Stimulated activated CD4-positive, alpha-beta T cell treated with anti-CD3 and anti-CD28 coated beads, Interleukin-12 subunit alpha, Interleukin-12 subunit beta, amount 100 ng/mL, for 48 hours (primary cell): ENCODE results near the gene NRF1.
A peak's percentile ranks its signal among the peaks of the same experiment; 100 is the strongest.
"Not testable (repeated sequence)": the region's sequence is repeated elsewhere in the genome, so short reads cannot be mapped to it uniquely, and the experiment has no call there.

Source experiments
- DNase-seq, 3 donors: peaks; one replicate each; pipeline ENCODE4 v3.0.0-alpha.2; 2020; ENCODE audit warnings: low read depth in 2 of 3, low spot score in 1 of 3

NRF1 gene

DNA sequence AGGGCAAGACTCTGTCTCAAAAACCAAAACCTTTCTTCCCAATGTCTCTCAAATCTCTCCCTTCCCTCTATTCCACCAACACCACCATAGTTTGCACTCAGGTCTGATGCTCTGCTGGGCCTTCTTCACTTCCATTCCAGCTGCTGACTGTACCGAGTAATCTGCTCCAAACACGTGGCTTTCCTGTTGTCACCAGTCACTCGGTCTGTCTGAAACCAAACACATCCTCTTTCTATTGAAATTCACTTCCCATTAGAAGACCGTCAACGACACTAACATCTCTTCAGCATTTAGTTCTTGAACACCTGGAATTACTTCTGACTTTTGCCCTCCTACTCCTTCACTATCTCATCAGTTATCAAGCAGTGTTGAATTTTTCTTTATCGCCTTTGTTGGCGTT lies 4.7 kb upstream of the NRF1 start:
- DNase-seq: no peak

DNA sequence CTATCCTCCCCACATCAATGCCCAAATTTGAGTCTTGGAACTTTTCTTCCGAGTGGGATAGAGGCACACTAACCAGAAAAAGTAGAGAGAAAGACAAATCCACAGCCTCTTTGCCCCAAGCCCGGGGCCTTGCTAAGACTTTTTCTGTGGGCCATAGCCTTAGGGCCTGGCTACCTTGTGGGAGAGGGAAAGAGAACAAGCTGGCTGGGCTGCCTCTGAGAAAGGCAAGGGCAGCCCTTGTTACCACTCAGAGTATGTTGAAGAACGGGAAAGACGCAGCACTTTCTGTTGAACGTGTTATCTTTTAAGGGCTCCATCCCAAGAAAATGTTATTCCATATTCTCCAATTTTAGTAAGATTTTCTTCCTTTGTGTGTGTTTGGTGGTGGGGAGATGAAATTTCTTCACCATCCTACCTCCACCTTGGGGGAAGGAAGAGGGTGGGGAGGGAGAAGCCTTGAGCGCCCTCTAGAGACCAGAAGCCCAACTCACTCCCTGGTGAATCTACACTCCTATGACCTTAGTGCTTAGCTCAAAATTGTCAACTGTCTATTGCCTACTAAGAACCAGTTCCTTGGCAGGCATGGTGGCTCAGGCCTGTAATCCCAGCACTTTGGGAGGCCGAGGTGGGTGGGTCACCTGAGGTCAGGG lies 3.9 kb upstream of the NRF1 start:
- DNase-seq: peak in 1 of 3 donors; percentile 44

DNA sequence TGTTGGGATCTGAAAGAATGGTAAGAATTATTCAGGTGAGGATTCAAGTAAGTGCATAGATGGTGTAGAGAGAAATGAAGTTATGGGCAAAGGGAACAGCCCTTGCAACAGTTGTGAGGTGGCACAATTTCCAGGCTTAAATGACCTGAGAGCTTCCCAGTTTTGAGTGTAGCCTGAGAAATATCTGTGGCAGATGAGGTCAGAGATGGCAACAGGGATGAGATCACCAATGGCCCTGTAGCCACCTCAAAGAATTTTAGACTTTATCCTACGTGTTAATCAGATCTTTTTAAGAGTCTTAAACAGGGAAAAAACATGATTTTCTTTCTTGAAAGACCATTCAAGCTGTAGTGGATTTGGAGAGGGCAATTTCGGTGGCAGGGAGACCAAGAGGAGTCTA lies 1.9 kb upstream of the NRF1 start:
- DNase-seq: no peak

DNA sequence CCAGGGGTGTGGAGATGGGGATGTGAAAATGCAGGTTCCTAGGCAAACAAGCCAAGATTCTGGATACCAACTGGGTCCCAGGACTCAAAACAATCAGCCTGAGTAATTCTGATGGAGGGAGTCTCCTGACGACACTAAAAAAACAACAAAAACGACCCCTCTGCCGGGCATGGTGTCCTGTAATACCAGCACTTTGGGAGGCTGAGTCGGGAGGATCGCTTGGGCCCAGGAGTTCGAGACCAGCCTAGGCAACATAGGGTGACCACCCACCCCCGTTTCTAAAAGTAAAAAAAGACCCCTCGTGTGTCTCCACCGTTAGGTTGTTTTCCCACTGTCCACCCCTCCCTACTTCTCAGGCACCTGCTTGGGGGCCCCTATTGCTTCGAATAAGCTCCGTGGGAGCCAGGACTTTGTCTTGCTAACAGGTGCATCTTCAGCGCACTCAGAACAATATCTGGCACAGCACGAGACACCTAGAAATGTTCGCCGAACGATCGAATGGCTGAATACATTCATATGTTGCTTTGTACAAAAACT lies 743 bp upstream of the NRF1 start:
- no peak for DNase-seq

DNA sequence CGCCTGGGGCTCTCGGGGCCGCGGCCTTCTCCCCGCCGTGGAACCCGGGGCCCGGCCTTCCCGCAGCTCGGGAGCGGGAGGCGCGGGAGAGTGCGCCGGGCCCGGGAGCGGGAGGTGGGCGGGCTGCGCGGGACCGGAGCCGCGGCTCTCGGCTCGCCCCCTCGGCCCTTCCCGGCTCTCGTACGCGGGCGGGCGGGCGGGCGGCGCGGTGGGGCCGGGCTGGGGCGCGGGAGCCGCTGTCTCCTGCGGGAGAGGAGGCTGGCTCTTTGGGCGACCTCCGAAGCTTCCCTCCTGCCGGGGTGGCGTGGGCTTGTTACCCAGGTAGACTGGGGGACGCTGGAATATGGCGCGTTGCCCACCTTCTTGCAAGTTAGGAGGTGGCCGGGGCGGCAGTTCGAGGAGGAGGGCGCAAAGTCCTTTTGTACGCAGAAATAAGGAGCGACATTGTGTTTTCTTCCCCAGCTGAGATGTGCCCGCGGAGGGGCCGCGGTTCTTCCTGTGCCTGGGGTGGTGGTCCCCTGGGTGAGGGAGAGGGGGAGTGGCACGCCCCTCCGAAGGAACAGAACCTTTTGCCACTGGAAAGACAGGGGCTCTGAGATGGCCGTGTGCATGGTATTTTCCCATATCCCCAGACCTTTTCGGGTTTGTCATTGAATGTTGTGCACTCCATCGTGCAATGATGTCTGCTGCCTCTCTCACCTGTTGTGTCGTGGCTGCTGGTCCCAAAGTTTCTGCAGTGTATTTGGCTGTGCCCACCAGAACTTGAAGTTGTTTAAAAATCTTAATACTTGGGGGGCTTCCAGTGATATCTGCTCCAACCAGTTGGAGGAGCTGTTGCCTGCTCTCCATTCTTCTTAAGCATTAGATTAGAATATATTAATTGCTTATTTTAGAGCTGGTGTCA lies 844 bp downstream of the NRF1 start:
- no peak for DNase-seq

DNA sequence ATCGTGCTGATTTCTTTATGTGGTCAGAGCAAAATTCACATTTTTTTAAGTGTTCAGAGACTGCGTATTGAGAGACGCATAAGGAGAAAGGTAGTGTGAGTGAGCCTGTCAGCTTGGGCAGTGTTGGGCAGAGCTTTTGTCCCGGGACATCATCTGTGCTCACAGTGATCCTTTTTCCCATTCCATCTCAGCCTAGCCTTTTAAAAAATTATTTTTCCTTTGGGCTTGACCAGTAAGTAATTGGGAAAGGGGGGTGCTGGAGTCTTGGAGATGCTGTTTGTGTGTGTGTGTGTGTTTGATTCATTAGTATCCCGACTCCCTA lies 1.5 kb downstream of the NRF1 start:
- DNase-seq: no peak

DNA sequence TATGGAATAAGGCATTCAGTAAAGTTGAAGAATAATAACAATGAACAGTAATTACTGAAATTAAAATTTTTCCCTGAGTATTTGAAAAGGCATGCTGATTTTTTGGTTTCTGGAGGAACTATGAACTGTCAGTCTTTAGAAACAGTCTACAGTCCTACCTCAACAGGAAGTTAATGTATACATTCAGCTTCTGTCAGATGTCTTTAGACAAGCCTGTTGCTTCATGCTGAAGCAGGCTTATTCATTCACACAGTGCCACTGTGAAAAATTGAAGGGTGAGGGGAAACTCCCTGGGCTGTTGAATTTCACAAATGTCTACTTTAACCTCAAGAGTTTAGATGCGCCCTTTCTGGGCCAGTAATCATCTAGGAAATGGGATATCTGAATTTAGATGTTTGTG lies 3.5 kb downstream of the NRF1 start:
- DNase-seq: peak in 1 of 3 donors; percentile 41

DNA sequence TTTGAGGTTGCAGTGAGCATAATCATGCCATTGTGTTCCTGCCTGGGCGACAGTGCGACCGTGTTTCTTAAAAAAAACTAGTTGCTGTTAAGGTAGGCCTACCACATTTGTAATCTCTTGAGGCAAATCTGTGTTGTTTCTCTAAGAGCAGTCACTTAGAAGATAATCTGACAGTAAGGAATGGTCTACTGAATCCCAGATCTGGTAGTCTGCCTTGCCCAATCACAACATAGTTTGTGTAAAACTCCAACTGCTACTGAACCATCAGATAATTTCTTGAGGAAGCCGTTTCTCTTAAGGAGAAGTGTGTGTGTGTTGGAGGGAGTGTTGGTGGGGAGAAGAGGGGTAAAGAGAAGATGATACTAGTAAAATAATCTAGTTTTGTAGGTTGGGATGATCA lies 5.0 kb downstream of the NRF1 start:
- no peak for DNase-seq

DNA sequence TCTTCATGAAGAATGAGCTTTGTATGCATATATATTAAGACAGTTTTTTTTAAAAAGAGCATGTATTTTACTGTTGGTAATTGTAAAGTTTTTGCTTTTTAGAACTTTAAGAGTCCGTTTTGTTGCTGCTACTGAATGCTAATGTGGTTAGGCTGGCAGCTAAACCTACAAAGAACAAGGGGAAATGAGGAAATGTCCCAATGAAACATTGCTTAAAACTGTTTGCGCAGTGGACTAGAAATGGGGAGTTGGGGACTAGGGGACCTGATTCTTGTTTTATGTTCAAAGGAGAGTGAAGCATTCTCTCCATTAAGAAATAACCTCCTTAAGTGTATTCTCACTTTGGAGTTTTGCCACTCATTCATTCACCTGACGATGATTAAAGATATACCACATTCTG lies 5.7 kb downstream of the NRF1 start:
- DNase-seq: no peak

DNA sequence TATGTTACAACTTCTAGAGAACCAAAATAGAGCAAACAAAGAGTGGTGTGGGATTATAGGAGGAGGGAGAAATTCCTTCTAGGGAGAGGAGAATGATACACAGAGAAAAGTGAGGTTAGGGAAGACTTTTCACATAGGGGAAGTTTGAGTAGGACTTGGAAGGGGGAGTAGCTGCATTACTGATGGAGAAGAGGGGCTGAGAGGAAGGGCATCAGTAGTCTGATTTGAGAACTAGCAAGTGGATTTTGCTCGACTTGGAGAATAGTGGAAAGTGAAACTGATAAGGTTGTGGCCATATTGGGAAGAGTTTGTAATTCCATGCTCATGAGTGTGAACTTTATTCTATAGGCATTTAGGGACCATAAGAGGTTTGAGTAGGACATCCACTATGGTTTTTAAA lies 6.1 kb downstream of the NRF1 start:
- no peak for DNase-seq

DNA sequence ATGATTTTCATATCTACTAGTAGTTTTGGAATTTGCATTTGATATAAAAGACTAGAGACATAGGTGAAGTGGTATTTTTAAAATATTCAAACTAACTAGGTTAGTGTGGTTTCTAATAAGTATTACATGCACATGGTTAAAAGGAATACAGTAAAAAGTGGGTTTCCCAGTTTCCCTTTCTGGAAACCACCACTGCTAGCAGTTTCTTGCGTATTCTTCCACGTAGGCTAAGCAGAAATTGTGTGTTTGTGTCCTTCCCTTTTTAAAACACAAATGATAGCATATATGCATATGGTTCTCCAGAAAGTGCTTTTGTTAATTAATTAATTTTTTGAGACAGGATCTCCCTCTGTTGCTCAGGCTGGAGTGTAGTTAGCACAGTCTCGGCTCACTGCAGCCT lies 15.4 kb downstream of the NRF1 start:
- no peak for DNase-seq

DNA sequence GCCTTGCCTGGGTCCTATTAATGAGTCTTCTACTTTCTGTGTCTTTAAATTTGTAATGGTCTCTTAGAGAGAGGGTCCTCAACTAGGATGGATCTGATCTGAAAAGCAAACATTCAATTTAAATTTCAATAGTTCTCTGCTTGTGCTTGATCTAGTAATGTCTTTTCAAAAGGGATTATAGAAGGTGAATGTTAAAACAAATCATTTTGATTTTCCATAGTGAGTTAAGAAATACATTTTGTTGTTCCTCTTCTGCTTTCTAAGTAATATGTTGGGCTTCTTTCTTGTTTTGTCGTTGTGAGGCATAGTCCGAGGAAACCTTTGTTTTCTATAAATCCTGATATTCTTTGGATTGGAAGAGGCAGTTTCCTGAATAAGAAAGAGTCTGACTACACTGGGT lies 18.8 kb downstream of the NRF1 start:
- no peak for DNase-seq

DNA sequence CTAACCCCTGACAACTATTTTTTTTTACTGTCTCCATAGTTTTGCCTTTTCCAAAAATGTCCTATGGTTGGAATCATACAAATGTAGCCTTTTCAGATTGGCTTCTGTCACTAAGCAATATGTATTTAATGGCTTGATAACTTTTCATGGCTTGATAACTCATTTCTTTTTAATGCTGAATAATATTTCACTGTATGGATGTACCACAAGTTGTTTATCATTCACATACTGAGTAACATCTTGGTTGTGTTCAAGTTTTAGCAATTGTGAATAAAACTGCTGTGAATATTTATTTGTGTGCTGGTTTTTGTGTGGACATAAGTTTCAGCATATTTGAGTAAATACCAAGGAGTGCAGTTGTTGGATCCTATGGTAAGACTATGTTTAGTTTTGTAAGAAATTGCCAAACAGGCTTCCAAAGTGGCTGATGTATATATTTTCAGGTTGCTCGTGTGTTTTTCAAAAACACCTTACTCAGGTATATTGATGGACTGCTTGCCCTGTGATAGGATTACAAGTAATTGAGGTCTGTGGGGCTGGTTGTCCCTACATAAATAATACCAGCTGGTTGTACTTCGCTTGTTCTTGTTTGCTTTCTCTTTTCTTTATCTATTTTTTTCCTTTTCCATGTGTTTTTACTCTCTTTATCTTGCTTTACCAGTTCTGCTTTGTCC lies 23.0 kb downstream of the NRF1 start:
- no peak for DNase-seq

DNA sequence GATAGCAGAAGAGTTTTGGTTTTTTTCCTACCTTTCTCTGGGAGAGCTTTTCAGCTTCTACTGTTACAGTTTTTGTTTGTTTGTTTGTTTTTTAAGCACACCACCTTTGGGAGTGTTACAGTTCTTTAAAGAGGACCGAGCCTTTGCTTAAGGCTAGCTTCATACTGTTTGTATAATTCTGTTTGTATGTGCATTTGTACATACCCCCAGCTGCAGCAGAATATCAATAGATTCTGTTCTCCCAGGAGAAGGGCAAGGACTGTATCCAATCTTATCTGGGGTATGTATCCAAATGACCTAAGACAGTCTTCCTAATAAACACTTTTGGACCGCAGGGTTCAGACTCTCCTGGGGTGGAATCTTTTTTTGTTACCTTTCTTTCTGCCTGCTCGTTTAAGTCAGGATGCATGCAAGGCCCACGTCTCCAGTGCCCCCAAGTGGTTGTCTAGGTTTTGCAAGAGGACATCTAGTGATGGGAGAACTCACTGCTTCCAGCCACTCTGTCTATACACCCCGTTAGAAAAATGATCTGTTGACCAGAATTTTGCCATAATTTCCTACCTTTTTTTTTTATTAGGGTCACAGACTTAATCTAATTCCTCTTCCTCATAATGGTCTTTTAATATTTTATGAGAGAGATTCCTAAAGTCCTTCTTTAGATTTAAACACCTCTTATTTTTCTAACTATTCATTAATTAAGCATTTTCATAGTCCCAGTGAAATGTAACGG lies 23.9 kb downstream of the NRF1 start:
- DNase-seq: peak; percentile 37 to 57 (median 46)

DNA sequence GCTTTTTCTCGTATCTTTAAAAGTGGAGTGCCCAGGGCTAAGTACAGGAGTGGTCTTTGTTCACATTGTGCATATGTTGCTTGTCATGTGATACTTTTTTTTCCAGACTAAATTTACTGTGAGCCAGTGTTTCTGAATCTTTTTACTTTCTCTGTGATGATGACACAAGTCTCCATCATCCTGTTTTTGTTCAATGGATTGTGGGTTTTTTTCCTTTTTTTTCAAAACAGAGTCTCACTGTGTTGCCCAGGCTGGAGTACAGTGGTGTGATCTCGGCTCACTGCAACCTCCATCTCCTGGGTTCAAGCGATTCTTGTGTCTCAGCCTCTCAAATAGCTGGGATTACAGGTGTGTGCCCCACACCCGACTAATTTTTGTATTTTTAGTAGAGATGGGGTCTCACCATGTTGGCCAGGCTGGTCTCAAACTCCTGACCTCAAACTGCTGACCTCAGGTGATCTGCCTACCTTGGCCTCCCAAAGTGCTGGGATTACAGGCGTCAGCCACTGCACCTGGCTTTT lies 24.6 kb downstream of the NRF1 start:
- DNase-seq: not testable (repeated sequence)

DNA sequence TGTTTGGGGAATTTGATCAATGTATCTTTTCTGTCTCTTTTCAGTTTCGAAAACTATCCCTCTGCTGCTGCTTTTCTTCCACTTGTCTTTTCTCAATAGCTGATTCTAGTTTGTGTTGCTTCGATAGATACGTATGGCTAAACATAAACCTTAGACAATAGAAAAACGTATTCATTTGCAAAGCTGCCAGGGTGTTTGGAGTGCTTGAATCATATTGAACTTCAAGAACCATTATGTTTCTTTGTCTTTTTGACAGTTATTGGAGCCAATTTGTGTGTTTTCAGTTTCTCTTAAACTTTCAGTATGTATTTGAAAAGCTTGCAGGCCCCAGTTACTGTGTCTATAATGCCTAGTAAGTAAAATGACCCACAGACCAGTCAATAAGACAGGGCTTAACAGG lies 25.1 kb downstream of the NRF1 start:
- no peak for DNase-seq

DNA sequence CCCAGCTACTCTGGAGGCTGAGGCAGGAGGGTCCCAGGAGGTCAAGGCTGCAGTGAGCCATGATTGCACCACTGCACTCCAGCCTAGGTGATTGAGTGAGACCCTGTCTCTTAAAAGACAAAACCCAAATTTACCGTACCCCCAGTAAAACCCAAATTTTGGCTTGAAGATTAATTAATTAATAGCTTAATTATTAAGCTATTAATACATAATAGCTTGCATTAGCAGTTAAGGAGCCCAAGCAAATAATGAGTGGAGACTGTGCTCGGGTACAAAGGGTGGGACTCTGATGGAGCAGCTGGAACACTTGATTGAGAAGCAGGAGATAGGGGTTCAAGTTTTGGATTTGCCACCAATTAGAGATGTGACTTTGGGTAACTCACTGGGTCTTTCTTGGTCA lies 28.9 kb downstream of the NRF1 start:
- DNase-seq: no peak

DNA sequence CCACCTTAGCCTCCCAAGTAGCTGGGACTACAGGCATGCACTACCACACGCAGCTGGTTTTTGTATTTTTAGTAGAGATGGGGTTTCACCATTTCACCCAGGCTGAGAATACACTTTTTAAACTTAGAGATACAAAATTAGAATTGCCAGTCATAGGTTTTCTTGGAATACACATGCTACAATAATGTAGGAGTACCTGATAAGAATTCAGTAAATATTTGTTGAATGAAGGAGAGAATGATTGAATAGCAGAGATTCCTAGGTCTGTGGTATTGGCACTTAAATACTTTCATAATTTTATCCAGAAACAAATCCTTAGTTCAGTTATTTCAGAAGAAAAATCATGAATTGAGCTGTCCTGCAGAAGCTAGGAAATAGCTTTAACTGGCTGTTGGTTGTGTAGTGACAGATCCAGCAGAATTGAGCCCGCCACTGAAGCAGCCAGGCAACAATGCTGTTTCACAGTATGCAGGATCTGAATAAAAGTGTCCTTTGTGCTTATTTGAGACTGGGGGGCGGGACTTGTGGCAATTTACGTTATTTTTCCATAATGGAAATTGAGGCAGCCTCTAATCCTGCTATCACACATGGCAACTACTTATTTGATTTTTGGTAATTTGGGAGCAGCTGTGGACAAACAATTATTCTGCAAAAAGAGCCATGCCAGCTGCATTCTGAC lies 31.5 kb downstream of the NRF1 start:
- no peak for DNase-seq

DNA sequence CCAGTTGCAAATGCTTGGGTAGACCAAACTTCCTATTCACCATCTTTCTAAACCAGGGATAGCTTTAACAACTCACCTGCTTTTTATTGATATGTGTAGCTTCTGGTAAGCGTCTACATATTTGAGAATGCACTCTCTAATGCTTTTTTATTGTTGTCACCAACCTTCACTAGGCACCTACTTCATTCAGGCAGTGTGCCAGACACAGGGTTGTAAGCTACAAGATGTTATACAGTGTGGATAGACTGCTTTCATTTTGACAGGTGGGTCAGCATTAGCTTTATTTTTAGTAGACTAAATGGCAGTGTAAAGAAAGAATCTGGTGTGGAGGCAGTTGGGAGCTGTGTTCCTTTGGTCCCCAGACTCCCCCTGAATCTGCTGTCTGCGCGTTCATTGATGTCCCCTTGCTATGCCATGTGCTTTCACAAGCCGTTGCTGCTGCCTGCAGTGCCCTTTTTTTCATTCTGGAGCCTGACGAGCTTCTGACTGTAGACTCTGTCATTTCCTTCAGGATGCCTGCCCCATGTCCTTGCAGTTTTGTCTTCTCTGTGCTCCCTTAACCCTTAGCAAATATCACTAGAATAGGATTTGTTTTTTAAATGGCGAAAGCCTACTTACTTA lies 32.1 kb downstream of the NRF1 start:
- DNase-seq: no peak

DNA sequence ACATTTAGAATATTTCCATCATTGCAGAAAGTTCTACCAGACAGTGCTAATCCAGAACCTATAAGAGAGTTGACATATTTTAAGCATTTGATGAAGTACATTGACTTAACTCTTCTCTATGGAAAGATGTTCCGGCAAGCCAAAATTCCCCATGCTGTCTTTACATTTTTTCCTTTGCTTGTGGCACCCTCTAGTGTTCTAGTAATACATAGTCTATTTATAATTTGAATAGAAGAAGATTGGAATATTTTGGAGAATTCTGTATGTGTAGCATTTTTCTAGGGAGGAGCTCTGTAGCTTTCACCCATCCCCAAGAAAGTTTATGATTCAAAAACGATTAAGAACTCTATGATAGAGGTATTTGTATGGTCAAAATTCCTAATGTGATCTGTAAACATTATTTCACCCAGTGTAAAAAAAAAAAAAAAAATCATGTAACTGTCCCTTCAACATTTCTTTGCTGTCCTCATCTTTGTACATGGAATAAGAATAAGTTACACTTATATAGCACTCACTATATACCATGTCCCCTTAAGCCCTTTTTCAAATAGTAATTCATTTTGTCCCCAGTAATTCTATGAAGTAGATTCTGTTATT lies 33.2 kb downstream of the NRF1 start:
- no peak for DNase-seq
